B cell (primary cell): Measurements from ENCODE around the gene SRPX2. TPM values are rescaled to one million over a fixed set of nuclear protein-coding genes. Genes with fewer than 3 reads are reported as not detected.

Experiments
- ATAC-seq: fragments of 200-7000 bp; cut with Tn5 transposase; one replicate; pipeline ENCODE4 v1.10.0; 2021; ENCODE audit warnings: low read depth, mild to moderate bottlenecking, moderate number of reproducible peaks, moderate library complexity
- CTCF ChIA-PET: fragments of 350-600 bp; sonication (Branson Sonifier 250); formaldehyde crosslinking; loops from one replicate; lab custom pipeline; 2021; ENCODE audit warnings: antibody characterized with exemption, inconsistent platforms; lab: Charles Lee
- POLR2A ChIA-PET: fragments of 350-600 bp; sonication (Branson Sonifier 250); formaldehyde crosslinking; loops from one replicate; lab custom pipeline; 2021; ENCODE audit warnings: antibody characterized with exemption; lab: Charles Lee
- DNase-seq: peaks from one replicate; pipeline ENCODE4 v3.0.0; 2013
- H2AFZ ChIP-seq: 2 replicates; pipeline ENCODE4 v1.6.1; 2012; ENCODE audit warnings: mild to moderate bottlenecking, low read depth, low read length; ENCODE audit not compliant: insufficient read depth, poor library complexity, severe bottlenecking
- H3K27ac ChIP-seq, 2 donors: 1 replicate in 1 of 2; 2 replicates in 1 of 2; pipeline ENCODE4 v1.5.1; 2012 to 2013; ENCODE audit warnings: low read length in 2 of 2, mild to moderate bottlenecking in 2 of 2, moderate library complexity in 1 of 2
- H3K27me3 ChIP-seq, 4 experiments: fragments of 200-600 bp in 1 of 4; sonication (generic) in 1 of 4; replicated peaks in 1 of 4; 1 replicate in 2 of 4; 2 replicates in 2 of 4; pipeline versions ENCODE4 v1.6.1 to v1.7.0; 2013 to 2016; ENCODE audit warnings: low read length in 3 of 4, mild to moderate bottlenecking in 2 of 4, mixed read lengths in 1 of 4, moderate library complexity in 1 of 4; ENCODE audit not compliant: insufficient read depth in 4 of 4, control insufficient read depth in 3 of 4; ENCODE audit errors: control extremely low read depth in 1 of 4
- H3K36me3 ChIP-seq, 2 experiments: replicated peaks in 1 of 2; 1 replicate in 1 of 2; 2 replicates in 1 of 2; pipeline versions ENCODE4 v1.6.1 to v1.7.1; 2013; ENCODE audit warnings: low read length in 1 of 2; ENCODE audit not compliant: insufficient read depth in 2 of 2, control insufficient read depth in 1 of 2; ENCODE audit errors: control extremely low read depth in 1 of 2, extremely low read depth in 1 of 2
- H3K4me1 ChIP-seq, 2 donors: fragments of 200-600 bp in 1 of 2; sonication (generic) in 1 of 2; 1 replicate in 1 of 2; 2 replicates in 1 of 2; pipeline versions ENCODE4 v1.5.1 to v1.6.1; 2013 to 2017; ENCODE audit warnings: low read length in 2 of 2; ENCODE audit not compliant: control insufficient read depth in 2 of 2, insufficient read depth in 2 of 2
- H3K4me2 ChIP-seq: replicated peaks from 2 replicates; pipeline ENCODE3; 2012; ENCODE audit warnings: mild to moderate bottlenecking, low read depth, low read length; ENCODE audit not compliant: poor library complexity, severe bottlenecking
- H3K4me3 ChIP-seq, 5 experiments: fragments of 200-600 bp in 1 of 5; sonication (generic) in 1 of 5; 1 replicate in 3 of 5; 2 replicates in 2 of 5; pipeline versions ENCODE4 v1.5.1 to v1.7.0; 2011 to 2016; ENCODE audit warnings: low read length in 4 of 5, mild to moderate bottlenecking in 4 of 5, low read depth in 2 of 5, control low read depth in 1 of 5, moderate library complexity in 1 of 5; ENCODE audit not compliant: insufficient read depth in 1 of 5; ENCODE audit errors: control extremely low read depth in 1 of 5, extremely low read depth in 1 of 5
- H3K79me2 ChIP-seq: fragments of 200-600 bp; sonication (generic); one replicate; pipeline ENCODE4 v1.6.0; 2016; ENCODE audit warnings: low read length; ENCODE audit not compliant: control insufficient read depth, insufficient read depth
- H3K9ac ChIP-seq: fragments of 200-600 bp; sonication (generic); 2 replicates; pipeline ENCODE4 v1.6.1; 2017; ENCODE audit warnings: mild to moderate bottlenecking, low read length, moderate library complexity
- H3K9me3 ChIP-seq, 3 donors: one replicate each; pipeline versions ENCODE4 v1.6.1 to v1.7.1; 2013; ENCODE audit warnings: low read length in 2 of 3; ENCODE audit not compliant: control insufficient read depth in 2 of 3, insufficient read depth in 1 of 3; ENCODE audit errors: control extremely low read depth in 1 of 3
- H4K20me1 ChIP-seq: 2 replicates; pipeline ENCODE4 v1.6.0; 2012; ENCODE audit warnings: mild to moderate bottlenecking, low read length; ENCODE audit not compliant: insufficient read depth, control insufficient read depth, poor library complexity, severe bottlenecking
- H3K27ac Mint-ChIP-seq: one replicate; pipeline ENCODE4 v1.8.0; 2021; ENCODE audit warnings: mixed read lengths
- H3K27me3 Mint-ChIP-seq: one replicate; pipeline ENCODE4 v1.8.0; 2021; ENCODE audit warnings: mixed read lengths
- H3K4me1 Mint-ChIP-seq: one replicate; pipeline ENCODE4 v1.8.0; 2021; ENCODE audit warnings: mixed read lengths
- H3K4me3 Mint-ChIP-seq: one replicate; pipeline ENCODE4 v1.8.0; 2021; ENCODE audit warnings: mixed read lengths
- H3K9me3 Mint-ChIP-seq: one replicate; pipeline ENCODE4 v1.8.0; 2022; ENCODE audit warnings: mixed read lengths; ENCODE audit not compliant: insufficient read depth
- EZH2 ChIP-seq: IDR thresholded peaks from 2 replicates; pipeline ENCODE4 v1.6.1; 2012; ENCODE audit warnings: borderline replicate concordance, low read depth, mild to moderate bottlenecking, moderate library complexity, low read length; ENCODE audit not compliant: insufficient read depth, poor library complexity, severe bottlenecking
- WGBS: methylation state at CpG from one replicate; pipeline ENCODE4 v1.1.5; 2013; ENCODE audit warnings: missing lambda C conversion rate; ENCODE audit not compliant: insufficient coverage; 5-methylcytosine and 5-hydroxymethylcytosine counted together
- intact Hi-C: fragments of 100-400 bp; cut with micrococcal nuclease; formaldehyde crosslinking; loops from one replicate; pipeline ENCODE4 v1.10.0; 2022
- polyA minus RNA-seq: library from RNA; depleted of rRNA, polyadenylated mRNA; stranded (reverse); fragments of >200 nt; gene quantifications from 2 replicates; pipeline ENCODE4 v1.2.3, GENCODE V29; 2012
- polyA plus RNA-seq: library from polyadenylated mRNA; depleted of rRNA; stranded (reverse); fragments of >200 nt; gene quantifications from 2 replicates; pipeline ENCODE4 v1.2.3, GENCODE V29; 2012
- total RNA-seq, 2 donors: library from RNA; stranded (reverse); fragments of 120-200 nt in 1 of 2; gene quantifications; 1 replicate in 1 of 2; 2 replicates in 1 of 2; pipeline versions ENCODE4 v1.2.3 to v1.2.4, GENCODE V29; 2013 to 2022
- TF ChIP-seq, protein P1 (sequence below): fragments of 200-600 bp; IDR thresholded peaks from one replicate; pipeline ENCODE4 v1.8.0; 2022; ENCODE audit warnings: antibody characterized with exemption, mild to moderate bottlenecking

SRPX2 gene
- total RNA-seq: not detected in 2 replicates
- total RNA-seq (2013): 0.65 TPM
- not detected in 2 replicates for polyA plus RNA-seq
- not detected in 2 replicates for polyA minus RNA-seq

DNA sequence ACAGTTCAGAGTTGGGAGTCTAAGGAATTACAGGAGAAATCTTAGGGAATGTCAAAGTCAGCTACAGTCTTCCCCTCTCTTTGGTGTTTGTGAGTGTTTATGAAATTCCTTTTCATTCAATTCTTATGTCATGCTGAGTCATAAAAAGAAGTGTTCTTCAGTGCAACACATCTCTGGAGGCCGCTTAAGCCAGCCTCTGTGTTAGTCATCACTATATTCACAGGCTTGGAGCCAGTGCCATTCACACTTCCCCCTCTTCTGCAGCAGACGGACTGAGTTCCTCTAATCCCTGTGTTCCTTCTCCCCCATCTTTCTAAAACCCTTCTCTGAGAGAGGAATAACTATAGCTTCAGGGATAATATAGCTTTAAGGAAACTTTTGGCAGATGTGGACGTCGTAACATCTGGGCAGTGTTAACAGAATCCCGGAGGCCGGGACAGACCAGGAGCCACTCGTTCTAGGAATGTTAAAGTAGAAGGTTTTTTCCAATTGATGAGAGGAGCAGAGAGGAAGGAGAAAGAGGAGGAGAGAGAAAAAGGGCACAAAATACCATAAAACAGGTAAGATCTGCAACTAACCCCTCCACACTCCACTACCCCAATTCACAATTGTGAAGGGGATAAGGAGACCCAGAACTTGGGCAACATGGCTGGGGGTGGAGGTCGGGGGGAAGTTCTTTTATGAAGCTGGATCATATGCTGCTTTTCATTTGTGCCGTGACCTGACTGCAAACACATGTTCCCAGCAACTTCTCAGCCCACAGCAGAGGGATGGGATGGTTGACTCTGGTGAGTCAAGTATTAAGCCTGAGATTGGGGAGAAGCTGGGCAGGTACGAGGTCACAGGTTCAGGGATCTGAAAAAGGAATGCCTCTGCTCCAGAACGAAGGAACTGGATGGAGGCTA, at the start of gene SRPX2:
Gene SRPX2 (plus strand): TSS at position 244 of the 905 bp plus-strand sequence. CDS start 2,124 bp downstream, outside the sequence.
- H3K9me3 Mint-ChIP-seq: no peaks in the 10 kb centered on the region
- H3K4me1 Mint-ChIP-seq: no peaks in the 10 kb centered on the region
- no peak for TF ChIP-seq EZH2
- TF ChIP-seq, protein P1, sequence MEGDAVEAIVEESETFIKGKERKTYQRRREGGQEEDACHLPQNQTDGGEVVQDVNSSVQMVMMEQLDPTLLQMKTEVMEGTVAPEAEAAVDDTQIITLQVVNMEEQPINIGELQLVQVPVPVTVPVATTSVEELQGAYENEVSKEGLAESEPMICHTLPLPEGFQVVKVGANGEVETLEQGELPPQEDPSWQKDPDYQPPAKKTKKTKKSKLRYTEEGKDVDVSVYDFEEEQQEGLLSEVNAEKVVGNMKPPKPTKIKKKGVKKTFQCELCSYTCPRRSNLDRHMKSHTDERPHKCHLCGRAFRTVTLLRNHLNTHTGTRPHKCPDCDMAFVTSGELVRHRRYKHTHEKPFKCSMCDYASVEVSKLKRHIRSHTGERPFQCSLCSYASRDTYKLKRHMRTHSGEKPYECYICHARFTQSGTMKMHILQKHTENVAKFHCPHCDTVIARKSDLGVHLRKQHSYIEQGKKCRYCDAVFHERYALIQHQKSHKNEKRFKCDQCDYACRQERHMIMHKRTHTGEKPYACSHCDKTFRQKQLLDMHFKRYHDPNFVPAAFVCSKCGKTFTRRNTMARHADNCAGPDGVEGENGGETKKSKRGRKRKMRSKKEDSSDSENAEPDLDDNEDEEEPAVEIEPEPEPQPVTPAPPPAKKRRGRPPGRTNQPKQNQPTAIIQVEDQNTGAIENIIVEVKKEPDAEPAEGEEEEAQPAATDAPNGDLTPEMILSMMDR: no peak
- Histone ChIP-seq H4K20me1 (no peaks in the 10 kb centered on the region), H3K9ac (no peak within 1 kb of the TSS), H3K4me1 (no peaks in the 10 kb centered on the region), H3K36me3 (no peaks in the 10 kb centered on the region), H3K79me2 (no peaks in the 10 kb centered on the region), H3K27ac (no peak within 1 kb of the TSS), H3K4me2 (no peak within 1 kb of the TSS), H3K9me3 (no peaks in the 10 kb centered on the region), H3K4me3 (no peak within 1 kb of the TSS), H2AFZ (no peak within 1 kb of the TSS), H3K27me3 (peaks cover 0 to 11% (median 7%) of the 10 kb centered on the region in 4 experiments)
- H3K4me3 Mint-ChIP-seq: no peak within 1 kb of the TSS
- ATAC-seq (no peak), DNase-seq (no peak)
- no peak within 1 kb of the TSS for H3K27ac Mint-ChIP-seq
- intact Hi-C loops: no loop called here
- H3K27me3 Mint-ChIP-seq: peaks cover 42% of the 10 kb centered on the region
- 33% methylated on average over 1 of the region's 11 CpGs for WGBS
- CTCF ChIA-PET: no interaction called here
- POLR2A ChIA-PET: no interaction called here

GRCh38 chrX:100596601-100597000, 47.4 kb upstream of the SRPX2 start:
- Mint-ChIP-seq H3K4me1 (peaks cover 7% of the 10 kb centered on the region), H3K27ac (no peak overlapping the region), H3K4me3 (no peak overlapping the region), H3K9me3 (no peaks in the 10 kb centered on the region), H3K27me3 (peaks cover 9% of the 10 kb centered on the region)
- CTCF ChIA-PET: no interaction called here
- no peak overlapping the region for H3K9ac ChIP-seq
- peaks cover 0 to 3% (median 0%) of the 10 kb centered on the region in 4 experiments for H3K27me3 ChIP-seq
- WGBS: no CpG with 5 or more reads among the region's 2 CpGs
- no peak overlapping the region for H2AFZ ChIP-seq
- H3K79me2 ChIP-seq: no peaks in the 10 kb centered on the region
- no peaks in the 10 kb centered on the region for H4K20me1 ChIP-seq
- H3K36me3 ChIP-seq: no peaks in the 10 kb centered on the region
- POLR2A ChIA-PET: no interaction called here
- ATAC-seq (no peak), DNase-seq (no peak)
- H3K4me2 ChIP-seq: no peak overlapping the region
- intact Hi-C loops: no loop called here
- H3K4me1 ChIP-seq: peaks cover 0 to 5% of the 10 kb centered on the region in 2 donors
- H3K9me3 ChIP-seq: no peaks in the 10 kb centered on the region
- no peak for TF ChIP-seq EZH2
- TF ChIP-seq, protein P1: no peak
- no peak overlapping the region for H3K4me3 ChIP-seq
- H3K27ac ChIP-seq: no peak overlapping the region
